HepG2 (cell line): ENCODE data around the gene PUM1. TPM values are rescaled to one million over a fixed set of nuclear protein-coding genes. Genes with fewer than 3 reads are reported as not detected.
"Not testable (repeated sequence)": the region's sequence is repeated elsewhere in the genome, so short reads cannot be mapped to it uniquely, and the experiment has no call there.

Experiments used
- ATAC-seq: fragments of 200-7000 bp; cut with Tn5 transposase; 3 replicates; pipeline ENCODE4 v1.9.1; 2020; ENCODE audit warnings: mild to moderate bottlenecking, moderate library complexity
- BruUV-seq: library from RNA; stranded (reverse); fragments of 400-500 nt; replicated peaks from 2 replicates; lab custom pipeline; 2021; lab: Mats Ljungman, UMichigan
- CTCF ChIA-PET: fragments of 300-600 bp; formaldehyde crosslinking; extraction: SDS; loops from one replicate; lab custom pipeline; 2021; ENCODE audit warnings: low total read pairs, inconsistent platforms, low intra/inter-chr PET ratio; lab: Yijun Ruan, JAX
- POLR2A ChIA-PET: fragments of 350-600 bp; sonication (Branson Sonifier 250); formaldehyde crosslinking; loops from one replicate; lab custom pipeline; 2020; ENCODE audit warnings: antibody characterized with exemption, inconsistent platforms; lab: Yijun Ruan, JAX
- DNase-seq: peaks from one replicate; pipeline ENCODE4 v3.0.0-alpha.2; 2015; ENCODE audit warnings: low spot score
- FAIRE-seq: peaks from 3 replicates; lab custom pipeline; 2011; peaks lifted over from hg19 to GRCh38; lab: Jason Lieb, UNC
- H2AFZ ChIP-seq: one replicate; pipeline ENCODE4 v1.6.1; 2011; ENCODE audit warnings: low read length, inconsistent platforms
- H3K27ac ChIP-seq: fragments of 300-600 bp; 3 replicates; pipeline ENCODE4 v1.8.0; 2011; ENCODE audit warnings: mixed run types, mild to moderate bottlenecking, mixed read lengths, low read length, inconsistent platforms; ENCODE audit not compliant: insufficient read depth; ENCODE audit errors: extremely low read length
- H3K27me3 ChIP-seq, 2 experiments: fragments of 200-600 bp in 1 of 2; 2 replicates in 1 of 2; 3 replicates in 1 of 2; pipeline versions ENCODE4 v1.6.0 to v1.8.0; 2011; ENCODE audit warnings: low read length in 2 of 2, mild to moderate bottlenecking in 2 of 2, moderate library complexity in 2 of 2, inconsistent platforms in 1 of 2; ENCODE audit not compliant: insufficient read depth in 2 of 2, control insufficient read depth in 1 of 2
- H3K36me3 ChIP-seq, 2 experiments: fragments of 200-600 bp in 1 of 2; replicated peaks in 1 of 2; 2 replicates in 1 of 2; 3 replicates in 1 of 2; pipeline versions ENCODE4 v1.5.1 to v1.8.0; 2011; ENCODE audit warnings: low read length in 2 of 2, inconsistent platforms in 1 of 2; ENCODE audit not compliant: insufficient read depth in 2 of 2, control insufficient read depth in 1 of 2
- H3K4me1 ChIP-seq: 2 replicates; pipeline ENCODE4 v1.5.1; 2012; ENCODE audit warnings: low read length, inconsistent platforms; ENCODE audit not compliant: insufficient read depth
- H3K4me2 ChIP-seq: 2 replicates; pipeline ENCODE4 v1.6.0; 2011; ENCODE audit warnings: low read depth, low read length, inconsistent platforms
- H3K4me3 ChIP-seq, 3 experiments: fragments of 200-600 bp in 1 of 3; sonication (generic), shearing (Covaris generic) in 1 of 3; replicated peaks in 1 of 3; 2 replicates each; pipeline ENCODE4 v1.5.1; 2011 to 2016; ENCODE audit warnings: low read length in 3 of 3, inconsistent platforms in 2 of 3, low read depth in 2 of 3, mild to moderate bottlenecking in 2 of 3, control low read depth in 1 of 3, mixed read lengths in 1 of 3; ENCODE audit not compliant: insufficient read depth in 1 of 3
- H3K79me2 ChIP-seq: one replicate; pipeline ENCODE4 v1.6.1; 2011; ENCODE audit warnings: low read length, inconsistent platforms; ENCODE audit not compliant: insufficient read depth
- H3K9ac ChIP-seq: 2 replicates; pipeline ENCODE4 v1.6.0; 2011; ENCODE audit warnings: mild to moderate bottlenecking, low read depth, low read length, inconsistent platforms; ENCODE audit not compliant: insufficient read depth
- H3K9me3 ChIP-seq: 2 replicates; pipeline ENCODE4 v1.5.1; 2012; ENCODE audit warnings: mild to moderate bottlenecking, low read length
- H4K20me1 ChIP-seq: 2 replicates; pipeline ENCODE4 v1.6.0; 2011; ENCODE audit warnings: inconsistent platforms, mild to moderate bottlenecking, low read length, moderate library complexity; ENCODE audit not compliant: insufficient read depth
- DR1 ChIP-seq: sonication (generic); formaldehyde crosslinking; IDR thresholded peaks from 2 replicates; pipeline ENCODE4 v1.8.0; 2021; ENCODE audit warnings: mild to moderate bottlenecking, missing genetic modification reagents, inconsistent platforms
- HNRNPK ChIP-seq: fragments of 200-400 bp; formaldehyde crosslinking; IDR thresholded peaks from 2 replicates; pipeline ENCODE4 v1.6.1; 2018; ENCODE audit warnings: low read length, low read depth, moderate library complexity, mild to moderate bottlenecking; ENCODE audit not compliant: poor library complexity, severe bottlenecking
- MBD4 ChIP-seq: IDR thresholded peaks from 2 replicates; pipeline ENCODE4 v1.6.1; 2012; ENCODE audit warnings: low read length, inconsistent platforms, borderline replicate concordance
- RFXANK ChIP-seq: IDR thresholded peaks from 2 replicates; pipeline ENCODE4 v1.6.1; 2016
- SRSF1 ChIP-seq: fragments of 200-400 bp; formaldehyde crosslinking; optimal IDR thresholded peaks from 2 replicates; pipeline ENCODE3; 2017; ENCODE audit warnings: mild to moderate bottlenecking, low read depth, low read length, moderate library complexity
- SSRP1 ChIP-seq: IDR thresholded peaks from 2 replicates; pipeline ENCODE4 v1.6.1; 2016; ENCODE audit warnings: control low read depth
- TFE3 ChIP-seq: IDR thresholded peaks from 2 replicates; pipeline ENCODE4 v1.6.1; 2016
- ZNF207 ChIP-seq: fragments of 450-650 bp; IDR thresholded peaks from 2 replicates; pipeline ENCODE4 v1.6.1; 2016; ENCODE audit warnings: antibody characterized with exemption, borderline replicate concordance
- ZNF543 ChIP-seq: sonication (generic); formaldehyde crosslinking; IDR thresholded peaks from 2 replicates; pipeline ENCODE4 v1.4.0; 2020; ENCODE audit warnings: mild to moderate bottlenecking, missing genetic modification reagents
- WGBS: methylation state at CpG from one replicate; pipeline ENCODE4 v1.1.6; 2017; ENCODE audit warnings: low lambda C conversion rate; 5-methylcytosine and 5-hydroxymethylcytosine counted together
- in situ Hi-C: cut with HindIII; loops from 2 replicates; pipeline ENCODE4 v1.10.0; 2017; ENCODE audit warnings: low pct_unique_long_range_greater_than_20kb; ENCODE audit not compliant: extremely low pct_ligation_motif_present
- intact Hi-C: fragments of 100-400 bp; cut with micrococcal nuclease; formaldehyde crosslinking; loops from one replicate; pipeline ENCODE4 v1.10.0; 2022; ENCODE audit not compliant: unreplicated experiment
- polyA plus RNA-seq, 8 experiments: library from polyadenylated mRNA; depleted of rRNA in 3 of 8; stranded (reverse) in 7 of 8; unstranded in 1 of 8; fragments of >200 nt; fragmentation: Illumina TruSeq in 4 of 8; extraction: Trizol in 4 of 8; gene quantifications; 2 replicates each; pipeline versions ENCODE4 v1.2.1 to v1.2.3, GENCODE V29; 2011 to 2016; ENCODE audit warnings: low read depth in 4 of 8, missing spikeins in 1 of 8, mixed read lengths in 1 of 8; ENCODE audit not compliant: insufficient read depth in 1 of 8
- total RNA-seq, 5 experiments: library from RNA; depleted of rRNA; stranded (reverse); fragments of >200 nt; fragmentation: Illumina TruSeq; extraction: Trizol; gene quantifications; 2 replicates each; pipeline ENCODE4 v1.2.3, GENCODE V29; 2016; ENCODE audit warnings: low read depth in 1 of 5
- TF ChIP-seq, protein P1 (sequence below), 2 experiments: IDR thresholded peaks; 2 replicates each; pipeline ENCODE4 v1.6.1; 2011 to 2012; ENCODE audit warnings: low read length in 2 of 2, borderline replicate concordance in 1 of 2, low read depth in 1 of 2, mild to moderate bottlenecking in 1 of 2, moderate library complexity in 1 of 2
- TF ChIP-seq, protein P2 (sequence below): sonication (generic); formaldehyde crosslinking; IDR thresholded peaks from 2 replicates; pipeline ENCODE4 v1.4.0; 2020; ENCODE audit warnings: low read depth, mild to moderate bottlenecking, missing genetic modification reagents

The PUM1 gene
- total and polyA plus RNA-seq, 2 of the 13 experiments (the other 11 are each of a cell fraction or from before 2014, with no cell fraction given): 64.7 to 91.0 TPM

DNA sequence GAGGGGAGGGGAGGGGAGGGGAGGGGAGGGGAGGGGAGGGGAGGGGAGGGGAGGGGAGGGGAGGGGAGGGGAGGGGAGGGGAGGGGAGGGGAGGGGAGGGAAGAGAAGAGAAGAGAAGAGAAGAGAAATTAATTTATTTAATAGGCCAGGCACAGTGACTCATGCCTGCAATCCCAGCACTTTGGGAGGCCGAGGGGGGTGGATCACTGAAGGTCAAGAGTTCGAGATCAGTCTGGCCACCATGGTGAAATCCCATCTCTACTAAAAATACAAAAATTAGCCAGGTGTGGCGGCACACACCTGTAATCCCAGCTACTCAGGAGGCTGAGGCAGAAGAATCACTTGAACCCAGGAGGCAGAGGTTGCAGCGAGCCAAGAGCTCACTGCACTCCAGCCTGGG is 93.2 kb downstream of the PUM1 start:
- ATAC-seq, H2AFZ ChIP-seq, CTCF ChIA-PET: not testable (repeated sequence)

GRCh38 chr1:30971496-30971895 is 94.0 kb downstream of the PUM1 start:
- ChIA-PET POLR2A (no interaction called here), CTCF (no interaction called here)
- Histone ChIP-seq H3K36me3 (peaks cover 12 to 56% of the 10 kb centered on the region in 2 experiments), H2AFZ (no peak overlapping the region), H3K27me3 (no peaks in the 10 kb centered on the region), H3K27ac (no peak overlapping the region), H3K79me2 (peaks cover 36% of the 10 kb centered on the region), H4K20me1 (peaks cover 76% of the 10 kb centered on the region), H3K9ac (no peak overlapping the region), H3K9me3 (no peaks in the 10 kb centered on the region), H3K4me1 (peaks cover 23% of the 10 kb centered on the region), H3K4me3 (no peak overlapping the region), H3K4me2 (no peak overlapping the region)
- intact Hi-C loops: no loop called here
- no peak for FAIRE-seq
- 95% methylated on average over 2 of the region's 2 CpGs for WGBS
- in situ Hi-C loops: no loop called here
- no peak for ATAC-seq
- no peak for DNase-seq
- no TSS peak for BruUV-seq
- no peak for TF ChIP-seq ZNF207
- TF ChIP-seq, protein P1, sequence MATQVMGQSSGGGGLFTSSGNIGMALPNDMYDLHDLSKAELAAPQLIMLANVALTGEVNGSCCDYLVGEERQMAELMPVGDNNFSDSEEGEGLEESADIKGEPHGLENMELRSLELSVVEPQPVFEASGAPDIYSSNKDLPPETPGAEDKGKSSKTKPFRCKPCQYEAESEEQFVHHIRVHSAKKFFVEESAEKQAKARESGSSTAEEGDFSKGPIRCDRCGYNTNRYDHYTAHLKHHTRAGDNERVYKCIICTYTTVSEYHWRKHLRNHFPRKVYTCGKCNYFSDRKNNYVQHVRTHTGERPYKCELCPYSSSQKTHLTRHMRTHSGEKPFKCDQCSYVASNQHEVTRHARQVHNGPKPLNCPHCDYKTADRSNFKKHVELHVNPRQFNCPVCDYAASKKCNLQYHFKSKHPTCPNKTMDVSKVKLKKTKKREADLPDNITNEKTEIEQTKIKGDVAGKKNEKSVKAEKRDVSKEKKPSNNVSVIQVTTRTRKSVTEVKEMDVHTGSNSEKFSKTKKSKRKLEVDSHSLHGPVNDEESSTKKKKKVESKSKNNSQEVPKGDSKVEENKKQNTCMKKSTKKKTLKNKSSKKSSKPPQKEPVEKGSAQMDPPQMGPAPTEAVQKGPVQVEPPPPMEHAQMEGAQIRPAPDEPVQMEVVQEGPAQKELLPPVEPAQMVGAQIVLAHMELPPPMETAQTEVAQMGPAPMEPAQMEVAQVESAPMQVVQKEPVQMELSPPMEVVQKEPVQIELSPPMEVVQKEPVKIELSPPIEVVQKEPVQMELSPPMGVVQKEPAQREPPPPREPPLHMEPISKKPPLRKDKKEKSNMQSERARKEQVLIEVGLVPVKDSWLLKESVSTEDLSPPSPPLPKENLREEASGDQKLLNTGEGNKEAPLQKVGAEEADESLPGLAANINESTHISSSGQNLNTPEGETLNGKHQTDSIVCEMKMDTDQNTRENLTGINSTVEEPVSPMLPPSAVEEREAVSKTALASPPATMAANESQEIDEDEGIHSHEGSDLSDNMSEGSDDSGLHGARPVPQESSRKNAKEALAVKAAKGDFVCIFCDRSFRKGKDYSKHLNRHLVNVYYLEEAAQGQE (IDR thresholded peaks at IDR 0.05; ENCODE audit: borderline replicate concordance in 1 of 2, low read depth in 1 of 2, low read length in 2 of 2): no peak
- no peak for TF ChIP-seq MBD4
- no peak for TF ChIP-seq RFXANK (CRISPR knock-in tag)
- no peak for TF ChIP-seq TFE3 (CRISPR knock-in tag)
- no peak for TF ChIP-seq SSRP1 (CRISPR knock-in tag)
- TF ChIP-seq, protein P2, sequence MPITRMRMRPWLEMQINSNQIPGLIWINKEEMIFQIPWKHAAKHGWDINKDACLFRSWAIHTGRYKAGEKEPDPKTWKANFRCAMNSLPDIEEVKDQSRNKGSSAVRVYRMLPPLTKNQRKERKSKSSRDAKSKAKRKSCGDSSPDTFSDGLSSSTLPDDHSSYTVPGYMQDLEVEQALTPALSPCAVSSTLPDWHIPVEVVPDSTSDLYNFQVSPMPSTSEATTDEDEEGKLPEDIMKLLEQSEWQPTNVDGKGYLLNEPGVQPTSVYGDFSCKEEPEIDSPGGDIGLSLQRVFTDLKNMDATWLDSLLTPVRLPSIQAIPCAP: no peak
- no peak for TF ChIP-seq SRSF1
- no peak for TF ChIP-seq ZNF543
- no peak for TF ChIP-seq DR1 (CRISPR knock-in tag)

More for the DNA sequence above, 93.2 kb downstream of the PUM1 start:
- H3K4me3 ChIP-seq, intact Hi-C loops, H3K27ac ChIP-seq, FAIRE-seq, POLR2A ChIA-PET, H3K9me3 ChIP-seq, H3K9ac ChIP-seq, DNase-seq, H3K4me2 ChIP-seq, H3K27me3 ChIP-seq, BruUV-seq, in situ Hi-C loops: not testable (repeated sequence)
- whole genome bisulfite sequencing: 94% methylated on average over 4 of the region's 4 CpGs
- H4K20me1 ChIP-seq: peaks cover 76% of the 10 kb centered on the region
- peak; percentile 87 for TF ChIP-seq HNRNPK
- peaks cover 15 to 56% of the 10 kb centered on the region in 2 experiments for H3K36me3 ChIP-seq
- H3K4me1 ChIP-seq: peaks cover 31% of the 10 kb centered on the region
- peaks cover 44% of the 10 kb centered on the region for H3K79me2 ChIP-seq
